NCI-H748 treated with DMSO at 0.1 percent for 48 hours (cell line): ENCODE measurements around the gene PHETA1.

Experiments
- DNase-seq: peaks from one replicate; lab custom pipeline; 2025; lab: John Stamatoyannopoulos, UW

Gene PHETA1

DNA sequence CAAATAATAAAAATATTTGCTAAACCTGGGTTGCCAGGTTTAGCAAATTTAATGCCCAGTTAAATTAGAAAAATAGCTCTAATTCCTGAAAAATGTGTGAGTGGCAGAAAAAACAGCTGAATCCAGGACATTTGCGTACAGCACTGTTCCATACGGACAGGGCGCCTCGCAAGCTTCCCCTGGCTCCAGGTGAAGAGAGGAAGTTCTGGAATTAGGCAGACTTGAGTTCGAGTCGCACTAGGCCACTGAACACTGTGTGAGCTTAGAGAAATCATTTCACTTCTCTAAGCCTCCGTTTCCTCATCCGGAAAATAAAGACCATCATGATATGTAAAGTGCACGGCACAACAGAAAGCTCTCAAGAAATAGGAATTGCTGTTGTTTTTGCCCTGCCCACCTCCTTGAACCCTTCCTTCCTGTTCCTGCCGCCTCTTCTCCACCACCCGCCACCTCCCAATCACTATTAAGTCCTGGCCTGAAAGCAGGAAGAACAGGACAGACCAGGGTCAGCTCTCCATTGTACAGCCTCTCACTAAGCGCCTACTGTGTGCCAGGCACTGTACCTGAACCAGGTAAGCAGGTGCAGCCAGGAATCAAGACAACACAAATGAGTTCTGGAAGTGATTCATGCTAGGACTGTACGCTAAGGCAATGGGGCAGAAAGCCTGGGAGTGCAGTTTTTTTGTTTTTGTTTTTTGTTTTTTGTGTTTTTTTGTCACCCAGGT, 763 bp upstream of the PHETA1 start:
- DNase-seq = no peak

- DNase-seq = peak; percentile 8
Observed at GRCh38 chr12:111368291-111368787, 556 bp downstream of the PHETA1 start.

GRCh38 chr12:111367661-111368221, 1.2 kb downstream of the PHETA1 start:
- no peak for DNase-seq

- DNase-seq = no peak
Observed at GRCh38 chr12:111366583-111366982, 2.3 kb downstream of the PHETA1 start.

DNA sequence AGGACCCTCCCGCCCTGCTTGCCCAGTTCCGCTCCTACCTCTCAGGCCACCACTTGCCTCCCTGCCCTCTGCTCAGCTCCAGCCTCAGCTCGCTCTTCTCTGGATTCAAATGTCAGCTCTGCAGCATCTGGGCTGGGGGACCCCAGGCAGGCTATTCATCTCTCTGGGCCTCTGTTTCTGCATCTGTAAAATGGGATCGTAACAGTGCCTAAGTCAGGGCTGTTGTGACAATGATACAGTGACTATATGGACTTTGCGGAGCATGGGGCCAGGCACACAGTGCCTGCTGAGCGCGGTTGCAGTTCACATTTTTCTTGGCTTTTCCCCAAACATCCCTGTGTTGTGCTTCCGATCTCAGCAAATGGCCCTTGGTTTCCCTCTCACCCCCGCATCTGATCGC, 2.8 kb downstream of the PHETA1 start:
- DNase-seq = no peak

DNA sequence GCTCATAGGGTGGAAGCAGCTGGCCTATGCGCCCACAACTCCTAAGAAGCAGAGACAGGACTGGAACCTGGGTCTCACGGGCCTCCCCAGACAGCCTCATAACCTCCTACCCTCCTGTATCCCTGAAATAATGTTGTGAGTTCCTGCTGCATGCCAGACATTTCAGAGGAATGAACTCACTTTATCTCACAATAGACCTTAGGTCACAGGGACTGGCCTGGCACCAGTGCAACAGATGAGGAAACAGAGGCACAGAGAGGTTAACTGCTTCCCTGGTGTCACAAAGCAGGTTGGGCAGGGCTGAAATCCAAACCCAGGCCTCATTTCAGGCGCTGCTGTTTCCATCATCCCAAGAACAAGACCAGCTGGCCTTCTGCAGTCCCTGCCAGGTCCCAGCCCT, 5.3 kb downstream of the PHETA1 start:
- DNase-seq = no peak

- DNase-seq = no peak
Observed at GRCh38 chr12:111362687-111363475, 6.0 kb downstream of the PHETA1 start.

- DNase-seq = no peak
Observed at GRCh38 chr12:111361717-111362576, 6.9 kb downstream of the PHETA1 start.

- DNase-seq = no peak
Observed at GRCh38 chr12:111361073-111361716, 7.7 kb downstream of the PHETA1 start.

DNA sequence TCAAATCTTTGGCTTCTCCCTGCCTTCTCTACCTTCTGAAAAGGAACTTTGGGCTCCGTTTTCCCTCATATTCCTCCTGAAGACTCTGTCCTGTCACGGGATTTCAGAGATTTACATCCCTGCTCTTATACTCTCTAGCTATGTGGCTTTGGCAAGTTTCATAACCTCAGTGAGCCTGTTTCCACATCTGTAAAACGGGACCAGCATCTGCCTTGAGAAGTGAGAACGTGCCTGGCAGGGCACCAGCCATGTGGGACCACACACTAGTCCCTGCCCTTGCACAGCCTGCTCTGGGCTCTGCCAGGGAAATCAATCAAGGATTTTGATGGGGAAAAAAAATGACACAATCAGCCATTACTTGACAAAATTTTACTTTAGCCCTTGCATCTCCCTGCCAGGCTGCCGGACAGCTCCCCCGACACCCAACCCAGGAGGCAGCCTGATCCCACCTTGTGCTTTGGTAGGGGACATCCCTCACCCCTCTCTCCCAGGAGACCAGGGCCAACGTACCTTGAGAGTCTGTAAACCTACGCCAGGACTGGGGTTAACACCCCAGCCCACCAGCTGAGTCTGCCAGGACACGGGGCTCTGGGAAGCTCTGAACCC, 8.5 kb downstream of the PHETA1 start:
- DNase-seq = no peak

- no peak for DNase-seq
Observed at GRCh38 chr12:111359914-111360276, 9.0 kb downstream of the PHETA1 start.

DNA sequence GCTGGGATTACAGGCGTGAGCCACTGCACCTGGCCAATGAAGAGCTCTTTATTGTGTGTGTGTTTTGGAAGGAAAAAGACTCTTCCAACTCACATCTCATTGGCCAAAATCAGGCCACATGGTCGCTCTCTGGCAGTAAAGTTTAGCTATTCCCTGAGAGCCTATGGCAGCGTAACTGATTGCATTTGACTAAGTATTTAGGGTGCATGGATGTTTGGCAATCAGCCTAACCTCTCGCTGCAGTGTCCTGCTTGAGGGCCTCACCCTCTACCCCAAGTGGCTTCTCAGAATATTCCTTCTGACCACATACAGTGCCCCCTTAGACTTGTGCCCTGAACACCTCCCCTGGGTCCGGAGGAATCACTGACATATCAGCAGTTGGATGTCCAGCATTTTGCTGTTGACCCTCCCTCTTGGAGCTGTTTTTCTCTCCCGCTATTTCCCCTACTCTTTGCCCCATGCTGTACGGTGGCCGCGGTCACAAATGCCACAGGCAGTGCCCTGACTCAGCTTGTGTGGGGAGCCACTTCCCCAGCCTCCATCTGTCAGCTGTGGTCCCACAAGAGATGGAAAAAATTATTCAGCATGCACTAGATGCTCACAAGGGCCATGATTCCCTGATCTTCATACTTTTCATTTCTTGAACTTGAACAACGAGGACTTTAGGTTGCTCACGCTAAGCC, 9.5 kb downstream of the PHETA1 start:
- no peak for DNase-seq

DNA sequence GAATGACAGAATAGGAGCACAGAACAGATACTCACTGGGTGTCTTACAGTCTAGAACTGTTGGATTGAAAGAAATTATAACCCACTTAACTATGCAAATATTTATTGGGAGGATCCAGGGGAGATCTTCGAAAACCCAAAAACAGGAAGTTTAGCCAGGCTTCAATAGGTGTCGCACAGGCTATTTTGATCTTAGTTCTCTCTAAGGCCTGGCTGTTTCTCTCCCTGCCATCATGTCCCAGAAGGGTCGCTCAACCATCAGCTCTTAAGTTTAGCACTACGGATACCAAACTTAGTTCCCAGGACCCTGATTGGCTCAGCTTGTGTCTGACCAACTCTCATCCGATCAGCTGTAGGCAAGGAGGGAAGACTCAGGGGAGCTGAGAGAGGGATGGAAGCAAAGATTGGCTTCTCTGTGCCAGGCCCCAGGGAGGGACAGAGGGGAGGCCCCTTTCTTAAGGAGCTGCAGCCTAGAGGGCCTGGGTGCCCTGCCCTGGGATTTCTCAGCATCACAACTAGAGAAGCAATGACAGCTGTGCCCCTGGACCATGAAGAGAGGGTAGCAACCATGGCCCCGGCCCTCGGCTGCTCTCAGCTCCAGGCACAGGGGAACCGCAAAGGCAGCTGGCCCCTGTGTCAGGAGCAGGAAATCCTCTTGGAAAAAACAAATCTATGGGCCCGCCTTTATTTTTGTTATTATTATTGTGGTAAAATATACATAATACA, 13.5 kb downstream of the PHETA1 start:
- DNase-seq = no peak

GRCh38 chr12:111354511-111354910, 14.4 kb downstream of the PHETA1 start:
- DNase-seq = no peak

GRCh38 chr12:111353603-111354295, 15.1 kb downstream of the PHETA1 start:
- no peak for DNase-seq

DNA sequence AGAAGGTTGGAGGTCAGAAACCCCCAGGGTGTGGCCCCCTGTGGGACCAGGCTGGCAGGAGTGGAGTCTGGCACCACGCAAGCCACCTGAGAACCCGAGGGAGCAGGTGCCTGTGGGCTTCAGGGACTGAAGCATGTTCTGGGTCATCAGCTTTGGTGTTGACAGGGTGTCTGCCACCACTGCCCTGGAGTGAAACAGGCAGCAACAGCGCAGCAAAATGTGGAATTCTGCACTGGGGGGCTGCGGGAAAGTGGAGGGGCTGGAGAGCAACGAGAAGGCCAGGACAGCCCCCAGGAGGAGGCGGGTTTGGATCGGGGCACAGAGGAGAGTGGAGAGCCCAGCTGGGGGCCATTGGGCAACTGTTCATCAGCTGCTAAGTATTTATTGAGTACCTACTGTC, 15.9 kb downstream of the PHETA1 start:
- no peak for DNase-seq

- DNase-seq = no peak
Observed at GRCh38 chr12:111352296-111352993, 16.4 kb downstream of the PHETA1 start.

DNA sequence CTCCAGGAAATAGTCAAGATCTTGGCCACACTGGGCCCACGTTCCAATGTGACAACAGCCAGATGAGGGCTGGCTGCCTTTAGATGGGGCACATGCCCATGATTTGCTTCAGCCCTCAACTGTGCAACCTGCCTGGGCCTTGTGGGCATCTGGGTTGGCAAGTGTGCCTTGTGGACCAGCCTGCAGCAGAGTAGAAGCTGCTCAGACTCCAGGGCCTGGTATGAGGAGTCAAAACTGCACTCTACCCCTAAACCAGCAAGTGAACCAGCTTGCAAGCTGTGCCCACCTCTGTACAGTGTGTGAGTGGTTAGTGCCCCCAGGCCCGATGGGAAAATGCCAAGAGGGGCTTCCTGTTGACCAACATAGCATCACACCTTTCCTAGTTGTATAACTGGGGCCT, 17.9 kb downstream of the PHETA1 start:
- no peak for DNase-seq
